K562 (cell line): ENCODE results near the gene RGS9BP. TPM values are rescaled to one million over a fixed set of nuclear protein-coding genes. Genes with fewer than 3 reads are reported as not detected.

ENCODE experiments used
- FOXP1 ChIP-seq: sonication (generic); formaldehyde crosslinking; IDR thresholded peaks from 2 replicates; pipeline ENCODE4 v1.8.0; 2022; ENCODE audit warnings: mild to moderate bottlenecking, missing genetic modification reagents
- GATAD2B ChIP-seq: fragments of 450-650 bp; IDR thresholded peaks from 2 replicates; pipeline ENCODE4 v1.6.1; 2017; ENCODE audit warnings: mild to moderate bottlenecking, borderline replicate concordance
- HDAC1 ChIP-seq, 2 experiments: fragments of 450-650 bp; IDR thresholded peaks; 2 replicates each; pipeline ENCODE4 v1.6.1; 2016 to 2017; ENCODE audit warnings: inconsistent platforms in 1 of 2, mild to moderate bottlenecking in 1 of 2, moderate library complexity in 1 of 2
- ID3 ChIP-seq, 2 experiments: fragments of 250-450 bp in 1 of 2; fragments of 450-650 bp in 1 of 2; sonication (Bioruptor Pico) in 1 of 2; IDR thresholded peaks; 2 replicates each; pipeline versions ENCODE4 v1.6.1 to v1.8.0; 2016 to 2021; ENCODE audit warnings: mild to moderate bottlenecking in 2 of 2, moderate library complexity in 2 of 2, missing compliant biosample characterization in 1 of 2, missing genetic modification characterization in 1 of 2
- LCOR ChIP-seq: sonication (generic); formaldehyde crosslinking; IDR thresholded peaks from 2 replicates; pipeline ENCODE4 v1.8.0; 2022; ENCODE audit warnings: mild to moderate bottlenecking, missing genetic modification reagents
- NR2F6 ChIP-seq: fragments of 450-650 bp; formaldehyde crosslinking; IDR thresholded peaks from 2 replicates; pipeline ENCODE4 v1.4.0; 2020; ENCODE audit warnings: mild to moderate bottlenecking
- RBM15 ChIP-seq: fragments of 200-400 bp; formaldehyde crosslinking; IDR thresholded peaks from 2 replicates; pipeline ENCODE4 v1.6.1; 2018; ENCODE audit warnings: mild to moderate bottlenecking, low read length, moderate library complexity; ENCODE audit not compliant: insufficient read depth
- SRSF7 ChIP-seq: fragments of 200-400 bp; formaldehyde crosslinking; optimal IDR thresholded peaks from 2 replicates; pipeline ENCODE3; 2017; ENCODE audit warnings: mild to moderate bottlenecking, low read depth, low read length
- TGIF2 ChIP-seq: sonication (generic); formaldehyde crosslinking; IDR thresholded peaks from 2 replicates; pipeline ENCODE4 v1.8.1; 2022; ENCODE audit warnings: mild to moderate bottlenecking, missing genetic modification reagents, moderate library complexity
- YY1 ChIP-seq, 3 experiments: IDR thresholded peaks; 2 replicates each; pipeline ENCODE4 v1.6.1; 2011; ENCODE audit warnings: low read length in 2 of 3, mild to moderate bottlenecking in 2 of 3, moderate library complexity in 2 of 3, borderline replicate concordance in 1 of 3, control low read depth in 1 of 3, low read depth in 1 of 3; ENCODE audit not compliant: insufficient read depth in 3 of 3, insufficient replicate concordance in 2 of 3, control insufficient read depth in 1 of 3, insufficient read length in 1 of 3; ENCODE audit errors: extremely low read depth in 1 of 3
- polyA plus RNA-seq, 8 experiments: library from polyadenylated mRNA; depleted of rRNA in 4 of 8; stranded (reverse) in 5 of 8; unstranded in 3 of 8; fragments of >200 nt; fragmentation: Nextera tagmentation in 2 of 8; fragmentation: Illumina TruSeq in 1 of 8; extraction: Ambion mirVana in 2 of 8; extraction: Trizol in 1 of 8; gene quantifications; 2 replicates each; pipeline versions ENCODE4 v1.2.1 to v1.2.3, GENCODE V29; 2011 to 2014; ENCODE audit warnings: inconsistent platforms in 1 of 8, missing spikeins in 1 of 8
- total RNA-seq, 7 experiments: library from RNA; depleted of rRNA in 6 of 7; stranded (reverse); fragments of >200 nt in 6 of 7; fragmentation: Illumina TruSeq in 2 of 7; extraction: Trizol in 2 of 7; gene quantifications; 2 replicates each; pipeline versions ENCODE4 v1.2.1 to v1.2.3, GENCODE V29; 2011 to 2021; ENCODE audit warnings: low replicate concordance in 1 of 7
- TF ChIP-seq, protein P1 (sequence below): sonication (generic); formaldehyde crosslinking; IDR thresholded peaks from 2 replicates; pipeline ENCODE4 v1.8.1; 2023; ENCODE audit warnings: mild to moderate bottlenecking, missing genetic modification reagents
- TF ChIP-seq, protein P2 (sequence below): fragments of 150-350 bp; IDR thresholded peaks from 2 replicates; pipeline ENCODE4 v1.6.1; 2014; ENCODE audit warnings: low read depth, mild to moderate bottlenecking, low read length, borderline replicate concordance
- TF ChIP-seq, protein P3 (sequence below): fragments of 450-650 bp; IDR thresholded peaks from 2 replicates; pipeline ENCODE4 v1.6.1; 2017; ENCODE audit warnings: antibody characterized with exemption, mild to moderate bottlenecking

The RGS9BP gene
- total and polyA plus RNA-seq, 9 of the 15 experiments (the other 6 are each of a cell fraction or from before 2014, with no cell fraction given): 0.03 to 1.3 (median 0.49) TPM

DNA sequence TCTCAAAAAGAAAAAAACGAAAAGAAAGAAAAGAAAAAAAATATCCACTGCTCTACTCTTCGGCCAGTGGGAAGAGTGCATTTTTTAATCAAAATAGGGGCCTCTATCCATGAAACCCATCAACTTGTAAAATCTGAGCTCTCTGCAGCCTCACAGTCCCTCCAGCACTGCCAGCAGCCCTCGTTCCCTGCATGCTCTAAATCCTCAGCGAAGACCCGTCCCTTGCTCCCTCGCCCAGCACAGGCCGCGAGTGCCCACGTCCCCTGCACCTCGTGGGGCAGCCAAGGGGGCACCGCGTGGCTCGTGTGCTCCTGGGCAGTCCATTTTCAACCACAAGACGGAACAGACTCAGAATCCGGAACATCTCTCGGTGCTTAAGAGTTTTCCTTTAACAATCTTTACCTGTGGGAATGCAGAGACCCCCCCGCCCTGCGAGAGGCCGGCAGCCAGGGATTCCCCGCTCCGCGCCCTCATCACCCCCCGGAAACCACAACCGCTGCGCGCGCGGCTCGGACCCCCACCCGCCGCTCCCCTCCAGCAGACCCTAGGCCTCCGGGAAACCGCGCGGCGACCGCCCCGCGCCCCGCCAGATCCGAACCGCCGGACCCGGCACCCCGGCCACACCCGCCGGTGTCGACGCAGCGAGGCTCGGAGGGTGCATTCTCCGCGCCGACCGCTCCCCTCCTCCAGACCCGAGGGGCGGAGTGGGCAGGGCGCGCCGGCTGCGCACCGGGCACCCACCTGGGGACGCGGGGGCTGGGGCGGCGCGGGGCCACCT, 1.3 kb upstream of the RGS9BP start (continued):
- TF ChIP-seq LCOR (CRISPR knock-in tag) (no peak), YY1 (IDR thresholded peaks at IDR 0.05; ENCODE audit: borderline replicate concordance in 1 of 3, control insufficient read depth in 1 of 3, extremely low read depth in 1 of 3, insufficient read depth in 3 of 3, insufficient read length in 1 of 3, insufficient replicate concordance in 2 of 3, low read depth in 1 of 3, low read length in 2 of 3) (peak in 1 of 3 experiments; percentile 16), FOXP1 (CRISPR knock-in tag) (peak; percentile 78; the same call in 1 of the 2 replicates), NR2F6 (CRISPR knock-in tag) (no peak), RBM15 (no peak), TGIF2 (CRISPR knock-in tag) (peak; percentile 63; the same call in 1 of the 2 replicates), GATAD2B (peak; percentile 87; the same call in 1 of the 2 replicates), HDAC1 (IDR thresholded peaks at IDR 0.05) (0 out of 4 replicates have a peak, but pooled peaks of 1 of the 2 experiments have one; percentile 28), ID3 (CRISPR knock-in tag; IDR thresholded peaks at IDR 0.05) (no peak), ID3 (tag; IDR thresholded peaks at IDR 0.05) (0 out of 2 replicates have a peak, but pooled peaks have one; percentile 46), SRSF7 (no peak)
- TF ChIP-seq, protein P1, sequence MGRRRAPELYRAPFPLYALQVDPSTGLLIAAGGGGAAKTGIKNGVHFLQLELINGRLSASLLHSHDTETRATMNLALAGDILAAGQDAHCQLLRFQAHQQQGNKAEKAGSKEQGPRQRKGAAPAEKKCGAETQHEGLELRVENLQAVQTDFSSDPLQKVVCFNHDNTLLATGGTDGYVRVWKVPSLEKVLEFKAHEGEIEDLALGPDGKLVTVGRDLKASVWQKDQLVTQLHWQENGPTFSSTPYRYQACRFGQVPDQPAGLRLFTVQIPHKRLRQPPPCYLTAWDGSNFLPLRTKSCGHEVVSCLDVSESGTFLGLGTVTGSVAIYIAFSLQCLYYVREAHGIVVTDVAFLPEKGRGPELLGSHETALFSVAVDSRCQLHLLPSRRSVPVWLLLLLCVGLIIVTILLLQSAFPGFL (CRISPR knock-in tag): 0 out of 2 replicates have a peak, but pooled peaks have one; percentile 53
- TF ChIP-seq, protein P2, sequence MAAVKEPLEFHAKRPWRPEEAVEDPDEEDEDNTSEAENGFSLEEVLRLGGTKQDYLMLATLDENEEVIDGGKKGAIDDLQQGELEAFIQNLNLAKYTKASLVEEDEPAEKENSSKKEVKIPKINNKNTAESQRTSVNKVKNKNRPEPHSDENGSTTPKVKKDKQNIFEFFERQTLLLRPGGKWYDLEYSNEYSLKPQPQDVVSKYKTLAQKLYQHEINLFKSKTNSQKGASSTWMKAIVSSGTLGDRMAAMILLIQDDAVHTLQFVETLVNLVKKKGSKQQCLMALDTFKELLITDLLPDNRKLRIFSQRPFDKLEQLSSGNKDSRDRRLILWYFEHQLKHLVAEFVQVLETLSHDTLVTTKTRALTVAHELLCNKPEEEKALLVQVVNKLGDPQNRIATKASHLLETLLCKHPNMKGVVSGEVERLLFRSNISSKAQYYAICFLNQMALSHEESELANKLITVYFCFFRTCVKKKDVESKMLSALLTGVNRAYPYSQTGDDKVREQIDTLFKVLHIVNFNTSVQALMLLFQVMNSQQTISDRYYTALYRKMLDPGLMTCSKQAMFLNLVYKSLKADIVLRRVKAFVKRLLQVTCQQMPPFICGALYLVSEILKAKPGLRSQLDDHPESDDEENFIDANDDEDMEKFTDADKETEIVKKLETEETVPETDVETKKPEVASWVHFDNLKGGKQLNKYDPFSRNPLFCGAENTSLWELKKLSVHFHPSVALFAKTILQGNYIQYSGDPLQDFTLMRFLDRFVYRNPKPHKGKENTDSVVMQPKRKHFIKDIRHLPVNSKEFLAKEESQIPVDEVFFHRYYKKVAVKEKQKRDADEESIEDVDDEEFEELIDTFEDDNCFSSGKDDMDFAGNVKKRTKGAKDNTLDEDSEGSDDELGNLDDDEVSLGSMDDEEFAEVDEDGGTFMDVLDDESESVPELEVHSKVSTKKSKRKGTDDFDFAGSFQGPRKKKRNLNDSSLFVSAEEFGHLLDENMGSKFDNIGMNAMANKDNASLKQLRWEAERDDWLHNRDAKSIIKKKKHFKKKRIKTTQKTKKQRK: no peak
- TF ChIP-seq, protein P3, sequence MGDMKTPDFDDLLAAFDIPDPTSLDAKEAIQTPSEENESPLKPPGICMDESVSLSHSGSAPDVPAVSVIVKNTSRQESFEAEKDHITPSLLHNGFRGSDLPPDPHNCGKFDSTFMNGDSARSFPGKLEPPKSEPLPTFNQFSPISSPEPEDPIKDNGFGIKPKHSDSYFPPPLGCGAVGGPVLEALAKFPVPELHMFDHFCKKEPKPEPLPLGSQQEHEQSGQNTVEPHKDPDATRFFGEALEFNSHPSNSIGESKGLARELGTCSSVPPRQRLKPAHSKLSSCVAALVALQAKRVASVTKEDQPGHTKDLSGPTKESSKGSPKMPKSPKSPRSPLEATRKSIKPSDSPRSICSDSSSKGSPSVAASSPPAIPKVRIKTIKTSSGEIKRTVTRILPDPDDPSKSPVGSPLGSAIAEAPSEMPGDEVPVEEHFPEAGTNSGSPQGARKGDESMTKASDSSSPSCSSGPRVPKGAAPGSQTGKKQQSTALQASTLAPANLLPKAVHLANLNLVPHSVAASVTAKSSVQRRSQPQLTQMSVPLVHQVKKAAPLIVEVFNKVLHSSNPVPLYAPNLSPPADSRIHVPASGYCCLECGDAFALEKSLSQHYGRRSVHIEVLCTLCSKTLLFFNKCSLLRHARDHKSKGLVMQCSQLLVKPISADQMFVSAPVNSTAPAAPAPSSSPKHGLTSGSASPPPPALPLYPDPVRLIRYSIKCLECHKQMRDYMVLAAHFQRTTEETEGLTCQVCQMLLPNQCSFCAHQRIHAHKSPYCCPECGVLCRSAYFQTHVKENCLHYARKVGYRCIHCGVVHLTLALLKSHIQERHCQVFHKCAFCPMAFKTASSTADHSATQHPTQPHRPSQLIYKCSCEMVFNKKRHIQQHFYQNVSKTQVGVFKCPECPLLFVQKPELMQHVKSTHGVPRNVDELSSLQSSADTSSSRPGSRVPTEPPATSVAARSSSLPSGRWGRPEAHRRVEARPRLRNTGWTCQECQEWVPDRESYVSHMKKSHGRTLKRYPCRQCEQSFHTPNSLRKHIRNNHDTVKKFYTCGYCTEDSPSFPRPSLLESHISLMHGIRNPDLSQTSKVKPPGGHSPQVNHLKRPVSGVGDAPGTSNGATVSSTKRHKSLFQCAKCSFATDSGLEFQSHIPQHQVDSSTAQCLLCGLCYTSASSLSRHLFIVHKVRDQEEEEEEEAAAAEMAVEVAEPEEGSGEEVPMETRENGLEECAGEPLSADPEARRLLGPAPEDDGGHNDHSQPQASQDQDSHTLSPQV: 0 out of 2 replicates have a peak, but pooled peaks have one; percentile 28
